ENCODE measurements around the gene UBQLN4. TPM values are rescaled to one million over a fixed set of nuclear protein-coding genes. Genes with fewer than 3 reads are reported as not detected.

Gene UBQLN4
- total and polyA plus RNA-seq, 2 donors (not counting 3 experiments of a cell fraction or from before 2014, with no cell fraction given), result 50.5 to 50.8 TPM

DNA sequence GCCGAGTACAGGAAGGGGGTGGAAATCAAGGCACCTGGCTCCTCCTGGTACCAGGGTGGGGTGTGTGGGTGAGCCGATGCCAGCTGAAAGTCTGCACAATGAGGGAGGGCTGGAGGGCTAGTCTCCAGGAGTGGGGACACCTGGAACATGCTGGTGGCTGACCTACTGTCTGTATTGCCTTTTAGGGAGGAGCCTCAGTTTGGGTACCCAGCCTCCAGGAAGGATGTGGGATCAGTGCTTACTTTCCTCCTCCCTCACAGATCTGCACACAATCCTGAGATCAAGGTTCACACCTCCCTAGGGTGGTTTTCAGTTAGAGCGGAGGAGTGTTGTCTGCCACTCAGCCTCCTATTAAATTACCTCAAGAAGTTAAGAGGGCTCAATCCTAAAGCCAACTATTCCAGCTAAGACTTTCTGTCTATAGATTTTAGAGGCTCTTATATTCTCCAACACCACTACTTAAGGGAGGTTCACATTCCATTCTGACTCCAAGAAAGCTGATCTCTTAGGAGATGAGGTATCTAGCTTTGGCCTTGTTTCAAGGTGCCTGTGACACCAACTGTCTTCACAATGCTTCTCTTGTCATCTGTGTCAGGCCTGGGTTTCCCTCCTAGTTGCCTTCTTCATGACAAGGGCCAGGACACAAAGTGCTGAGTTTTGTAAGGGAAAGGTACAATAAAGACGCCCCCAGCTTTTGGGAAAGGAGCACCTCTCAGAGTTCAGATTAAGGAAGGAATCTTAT is 48.6 kb downstream of the UBQLN4 start:
- Histone ChIP-seq H3K9ac (replicated peaks; ENCODE audit: extremely low read depth, insufficient read depth, low read length) (no peak overlapping the region), H2AFZ (ENCODE audit: low read depth, low read length) (no peak overlapping the region), H3K4me2 (ENCODE audit: insufficient read depth, low read length) (no peak overlapping the region), H3K36me3 (ENCODE audit: control insufficient read depth in 2 of 2, extremely low read depth in 1 of 2, insufficient read depth in 2 of 2, low read length in 2 of 2) (peaks cover 6 to 13% of the 10 kb centered on the region in 2 experiments), H3K27me3 (ENCODE audit: control insufficient read depth in 2 of 2, insufficient read depth in 2 of 2, low read length in 2 of 2) (no peaks in the 10 kb centered on the region), H3K9me3 (replicated peaks; ENCODE audit: control insufficient read depth, insufficient read depth, low read length) (no peaks in the 10 kb centered on the region), H3K9me1 (replicated peaks; ENCODE audit: control insufficient read depth, extremely low read depth, insufficient read depth, low read length) (no peaks in the 10 kb centered on the region), H3K4me3 (replicated peaks in 1 of 3; ENCODE audit: insufficient read depth in 1 of 3, low read depth in 1 of 3, low read length in 3 of 3) (no peak overlapping the region), H3K27ac (ENCODE audit: insufficient read depth, low read depth, low read length) (no peak overlapping the region), H3K4me1 (ENCODE audit: control insufficient read depth, extremely low read depth, insufficient read depth, low read length) (no peaks in the 10 kb centered on the region), H3K79me2 (ENCODE audit: control insufficient read depth, insufficient read depth, low read length) (no peaks in the 10 kb centered on the region), H4K20me1 (replicated peaks; ENCODE audit: control insufficient read depth, extremely low read depth, insufficient read depth, low read length) (no peaks in the 10 kb centered on the region)
- POLR2A ChIA-PET, result no interaction called here
- TF ChIP-seq POLR2A (IDR thresholded peaks at IDR 0.05; ENCODE audit: low read depth, low read length) (no peak), POLR2AphosphoS5 (IDR thresholded peaks at IDR 0.05; ENCODE audit: insufficient read depth, low read depth, low read length) (no peak), MYC (IDR thresholded peaks at IDR 0.05; ENCODE audit: low read depth, low read length) (no peak), GATA2 (IDR thresholded peaks at IDR 0.05; ENCODE audit: insufficient read depth, insufficient read length, low read depth, low read length) (no peak), EZH2 (IDR thresholded peaks at IDR 0.05; ENCODE audit: borderline replicate concordance, low read depth, low read length, severe bottlenecking) (no peak), FOS (IDR thresholded peaks at IDR 0.05; ENCODE audit: borderline replicate concordance, insufficient read depth, low read length) (no peak), JUN (IDR thresholded peaks at IDR 0.05; ENCODE audit: borderline replicate concordance, insufficient read depth, insufficient read length, low read depth) (no peak)
- TF ChIP-seq, protein P1, sequence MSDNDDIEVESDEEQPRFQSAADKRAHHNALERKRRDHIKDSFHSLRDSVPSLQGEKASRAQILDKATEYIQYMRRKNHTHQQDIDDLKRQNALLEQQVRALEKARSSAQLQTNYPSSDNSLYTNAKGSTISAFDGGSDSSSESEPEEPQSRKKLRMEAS (IDR thresholded peaks at IDR 0.05; ENCODE audit: insufficient read depth, insufficient read length), result no peak
- TF ChIP-seq, protein P2, sequence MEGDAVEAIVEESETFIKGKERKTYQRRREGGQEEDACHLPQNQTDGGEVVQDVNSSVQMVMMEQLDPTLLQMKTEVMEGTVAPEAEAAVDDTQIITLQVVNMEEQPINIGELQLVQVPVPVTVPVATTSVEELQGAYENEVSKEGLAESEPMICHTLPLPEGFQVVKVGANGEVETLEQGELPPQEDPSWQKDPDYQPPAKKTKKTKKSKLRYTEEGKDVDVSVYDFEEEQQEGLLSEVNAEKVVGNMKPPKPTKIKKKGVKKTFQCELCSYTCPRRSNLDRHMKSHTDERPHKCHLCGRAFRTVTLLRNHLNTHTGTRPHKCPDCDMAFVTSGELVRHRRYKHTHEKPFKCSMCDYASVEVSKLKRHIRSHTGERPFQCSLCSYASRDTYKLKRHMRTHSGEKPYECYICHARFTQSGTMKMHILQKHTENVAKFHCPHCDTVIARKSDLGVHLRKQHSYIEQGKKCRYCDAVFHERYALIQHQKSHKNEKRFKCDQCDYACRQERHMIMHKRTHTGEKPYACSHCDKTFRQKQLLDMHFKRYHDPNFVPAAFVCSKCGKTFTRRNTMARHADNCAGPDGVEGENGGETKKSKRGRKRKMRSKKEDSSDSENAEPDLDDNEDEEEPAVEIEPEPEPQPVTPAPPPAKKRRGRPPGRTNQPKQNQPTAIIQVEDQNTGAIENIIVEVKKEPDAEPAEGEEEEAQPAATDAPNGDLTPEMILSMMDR (IDR thresholded peaks at IDR 0.05; ENCODE audit: extremely low read depth in 1 of 2, insufficient read depth in 1 of 2, low read depth in 1 of 2, low read length in 2 of 2), result no peak
- dilution Hi-C loops (cut with MboI; ENCODE audit: extremely low pct_ligation_motif_present, low sequenced_read_pairs) (no loop called here), intact Hi-C loops (cut with micrococcal nuclease) (no loop called here)
- FAIRE-seq, result no peak
- CTCF ChIA-PET, result interaction anchor here (1.1 to 4.1 kb wide), 4 partner anchors 15 to 61 kb away, joined by 3 to 20 read pairs (median 7); partner anchors contain the start of gene SSR2
- no TSS peak for BruUV-seq (replicated peaks)
- no peak for DNase-seq (ENCODE audit: low read depth, low spot score)

Measured in endothelial cell of umbilical vein (primary cell).